Liver (tissue), 9 donors: ENCODE results near the gene SMIM44. TPM values are rescaled to one million over a fixed set of nuclear protein-coding genes. Genes with fewer than 3 reads are reported as not detected.

Experiments
- DNase-seq: peaks from one replicate; pipeline ENCODE4 v3.0.0-alpha.2; 2017; ENCODE audit warnings: low spot score
- H3K27ac ChIP-seq, 2 donors: one replicate each; pipeline ENCODE4 v1.7.0; 2013; ENCODE audit warnings: inconsistent platforms in 2 of 2, low read length in 2 of 2, control low read depth in 1 of 2, low read depth in 1 of 2, mild to moderate bottlenecking in 1 of 2
- H3K27me3 ChIP-seq, 4 donors: one replicate each; pipeline versions ENCODE4 v1.6.1 to v1.7.0; 2013; ENCODE audit warnings: low read length in 3 of 4, inconsistent platforms in 1 of 4, mild to moderate bottlenecking in 1 of 4, moderate library complexity in 1 of 4; ENCODE audit not compliant: control insufficient read depth in 4 of 4, insufficient read depth in 4 of 4
- H3K36me3 ChIP-seq, 4 donors: one replicate each; pipeline versions ENCODE4 v1.6.1 to v1.7.0; 2013; ENCODE audit warnings: low read length in 3 of 4, mild to moderate bottlenecking in 3 of 4, low read depth in 1 of 4, moderate library complexity in 1 of 4; ENCODE audit not compliant: control insufficient read depth in 4 of 4, insufficient read depth in 3 of 4
- H3K4me1 ChIP-seq, 4 donors: one replicate each; pipeline versions ENCODE4 v1.6.1 to v1.7.0; 2013; ENCODE audit warnings: low read length in 3 of 4, mild to moderate bottlenecking in 3 of 4, moderate library complexity in 1 of 4; ENCODE audit not compliant: control insufficient read depth in 4 of 4, insufficient read depth in 4 of 4
- H3K4me3 ChIP-seq, 3 donors: one replicate each; pipeline versions ENCODE4 v1.6.1 to v1.7.0; 2013; ENCODE audit warnings: low read length in 3 of 3, control low read depth in 1 of 3, low read depth in 1 of 3, mild to moderate bottlenecking in 1 of 3
- H3K9ac ChIP-seq, 2 donors: one replicate each; pipeline ENCODE4 v1.7.0; 2013; ENCODE audit warnings: low read length in 2 of 2, mild to moderate bottlenecking in 2 of 2, moderate library complexity in 2 of 2, control low read depth in 1 of 2, low read depth in 1 of 2
- H3K9me3 ChIP-seq, 4 donors: one replicate each; pipeline versions ENCODE4 v1.6.1 to v1.7.0; 2013; ENCODE audit warnings: low read length in 3 of 4; ENCODE audit not compliant: control insufficient read depth in 4 of 4
- EGR1 ChIP-seq, 2 donors: IDR thresholded peaks; 2 replicates each; pipeline ENCODE4 v1.6.1; 2016 to 2018; ENCODE audit warnings: antibody characterized with exemption in 2 of 2, low read depth in 2 of 2
- FOXA1 ChIP-seq: IDR thresholded peaks from 2 replicates; pipeline ENCODE4 v1.6.1; 2016; ENCODE audit warnings: antibody characterized with exemption
- FOXA2 ChIP-seq: IDR thresholded peaks from 2 replicates; pipeline ENCODE4 v1.6.1; 2016; ENCODE audit warnings: antibody characterized with exemption
- GABPA ChIP-seq, 2 donors: IDR thresholded peaks in 1 of 2; conservative IDR thresholded peaks in 1 of 2; 2 replicates each; pipeline ENCODE4 v1.6.1; 2016; ENCODE audit warnings: antibody characterized with exemption in 2 of 2, mild to moderate bottlenecking in 1 of 2, moderate library complexity in 1 of 2
- HNF4A ChIP-seq, 2 donors: conservative IDR thresholded peaks; 2 replicates each; pipeline ENCODE4 v1.6.1; 2016; ENCODE audit warnings: antibody characterized with exemption in 2 of 2, mild to moderate bottlenecking in 2 of 2
- HNF4G ChIP-seq: IDR thresholded peaks from 2 replicates; pipeline ENCODE4 v1.6.1; 2016; ENCODE audit warnings: antibody characterized with exemption
- JUND ChIP-seq, 2 donors: IDR thresholded peaks; 2 replicates each; pipeline ENCODE4 v1.6.1; 2016; ENCODE audit warnings: antibody characterized with exemption in 2 of 2
- NR2F2 ChIP-seq: IDR thresholded peaks from 2 replicates; pipeline ENCODE4 v1.6.1; 2016; ENCODE audit warnings: antibody characterized with exemption
- RAD21 ChIP-seq, 2 donors: IDR thresholded peaks; 2 replicates each; pipeline ENCODE4 v1.6.1; 2016; ENCODE audit warnings: antibody characterized with exemption in 2 of 2, mild to moderate bottlenecking in 2 of 2
- RXRA ChIP-seq, 2 donors: IDR thresholded peaks; 2 replicates each; pipeline ENCODE4 v1.6.1; 2017 to 2018; ENCODE audit warnings: antibody characterized with exemption in 2 of 2, mild to moderate bottlenecking in 1 of 2
- TAF1 ChIP-seq: conservative IDR thresholded peaks from 2 replicates; pipeline ENCODE4 v1.6.1; 2016; ENCODE audit warnings: antibody characterized with exemption, mild to moderate bottlenecking
- YY1 ChIP-seq: IDR thresholded peaks from 2 replicates; pipeline ENCODE4 v1.6.1; 2016; ENCODE audit warnings: antibody characterized with exemption, mild to moderate bottlenecking
- WGBS: extraction: QIAGEN DNeasy Blood & Tissue Kit; methylation state at CpG from one replicate; pipeline ENCODE4 v1.1.7; 2013; 5-methylcytosine and 5-hydroxymethylcytosine counted together
- polyA plus RNA-seq, 2 donors: library from polyadenylated mRNA; stranded (reverse) in 1 of 2; unstranded in 1 of 2; fragments of 200-250 nt in 1 of 2; fragments of >200 nt in 1 of 2; fragmentation: Nextera tagmentation in 1 of 2; extraction: Ambion mirVana in 1 of 2; gene quantifications; one replicate each; pipeline versions ENCODE4 v1.2.1 to v1.2.3, GENCODE V29; 2013 to 2015
- total RNA-seq, 2 donors: library from RNA; depleted of rRNA; stranded (reverse); fragments of >200 nt; gene quantifications; one replicate each; pipeline ENCODE4 v1.2.3, GENCODE V29; 2014
- TF ChIP-seq, protein P1 (sequence below): IDR thresholded peaks from 2 replicates; pipeline ENCODE4 v1.6.1; 2016; ENCODE audit warnings: antibody characterized with exemption
- TF ChIP-seq, protein P2 (sequence below): IDR thresholded peaks from 2 replicates; pipeline ENCODE4 v1.6.1; 2016; ENCODE audit warnings: antibody characterized with exemption
- TF ChIP-seq, protein P3 (sequence below): IDR thresholded peaks from 2 replicates; pipeline ENCODE4 v1.6.1; 2016; ENCODE audit warnings: antibody characterized with exemption, mild to moderate bottlenecking
- TF ChIP-seq, protein P4 (sequence below): fragments of 150-350 bp; IDR thresholded peaks from 2 replicates; pipeline ENCODE4 v1.5.1; 2017; ENCODE audit warnings: improper control_type of control experiment, low read depth, low read length; ENCODE audit not compliant: missing input control
- TF ChIP-seq, protein P5 (sequence below): IDR thresholded peaks from 2 replicates; pipeline ENCODE4 v1.6.1; 2016; ENCODE audit warnings: antibody characterized with exemption
- donor health status: healthy.
- donor health status: healthy.
- donor health status: healthy.
- donor health status: healthy.
- donor health status: healthy.

The SMIM44 gene
- total and polyA plus RNA-seq, 4 donors: not detected

DNA sequence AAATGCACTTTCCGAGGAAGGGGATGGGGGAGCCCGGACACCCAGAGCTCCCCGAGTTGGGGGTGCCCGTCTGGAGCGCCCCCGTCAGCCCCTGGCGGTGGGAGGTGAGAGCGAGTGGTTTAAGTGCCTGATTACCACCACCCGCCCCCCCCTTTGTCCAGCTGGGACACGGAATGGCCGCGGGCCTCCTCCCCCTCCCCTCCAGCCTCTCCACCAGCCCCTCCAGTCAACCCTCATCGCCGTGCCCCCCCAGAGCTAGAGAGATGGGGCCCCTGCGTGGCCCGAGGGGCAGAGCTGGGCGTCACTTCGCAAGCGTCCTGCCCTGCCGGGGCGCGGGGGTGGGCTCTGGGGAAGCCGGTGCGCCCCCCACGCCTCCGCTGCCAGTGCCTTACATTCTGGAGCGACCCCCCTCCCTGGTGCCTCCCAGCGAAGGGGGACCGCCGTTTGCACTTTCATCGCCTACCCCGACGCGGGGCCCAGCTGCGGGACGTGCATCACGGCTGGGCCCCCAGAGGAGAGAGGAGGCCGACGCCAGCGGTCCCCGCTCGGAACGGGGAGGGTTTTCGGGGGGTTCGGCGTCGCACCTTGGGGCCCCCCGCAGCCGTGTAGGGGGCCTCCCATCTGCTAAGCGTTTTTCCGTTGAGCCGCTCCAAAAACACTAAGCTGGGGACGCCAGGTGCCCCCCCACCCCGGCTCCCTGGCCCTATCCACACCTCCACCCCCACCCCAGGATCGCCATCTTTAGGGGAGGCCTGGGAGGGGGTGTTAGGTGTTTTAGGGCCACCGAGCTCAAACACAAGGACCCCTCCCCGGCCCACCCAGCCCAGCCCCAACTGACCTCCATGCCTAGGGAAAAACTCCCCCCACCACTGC, 19.3 kb downstream of the SMIM44 start:
- TF ChIP-seq, protein P1, sequence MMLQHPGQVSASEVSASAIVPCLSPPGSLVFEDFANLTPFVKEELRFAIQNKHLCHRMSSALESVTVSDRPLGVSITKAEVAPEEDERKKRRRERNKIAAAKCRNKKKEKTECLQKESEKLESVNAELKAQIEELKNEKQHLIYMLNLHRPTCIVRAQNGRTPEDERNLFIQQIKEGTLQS: no peak
- no peak for TF ChIP-seq RXRA (IDR thresholded peaks at IDR 0.05)
- no peak for TF ChIP-seq HNF4A (conservative IDR thresholded peaks at IDR 0.05)
- TF ChIP-seq, protein P2, sequence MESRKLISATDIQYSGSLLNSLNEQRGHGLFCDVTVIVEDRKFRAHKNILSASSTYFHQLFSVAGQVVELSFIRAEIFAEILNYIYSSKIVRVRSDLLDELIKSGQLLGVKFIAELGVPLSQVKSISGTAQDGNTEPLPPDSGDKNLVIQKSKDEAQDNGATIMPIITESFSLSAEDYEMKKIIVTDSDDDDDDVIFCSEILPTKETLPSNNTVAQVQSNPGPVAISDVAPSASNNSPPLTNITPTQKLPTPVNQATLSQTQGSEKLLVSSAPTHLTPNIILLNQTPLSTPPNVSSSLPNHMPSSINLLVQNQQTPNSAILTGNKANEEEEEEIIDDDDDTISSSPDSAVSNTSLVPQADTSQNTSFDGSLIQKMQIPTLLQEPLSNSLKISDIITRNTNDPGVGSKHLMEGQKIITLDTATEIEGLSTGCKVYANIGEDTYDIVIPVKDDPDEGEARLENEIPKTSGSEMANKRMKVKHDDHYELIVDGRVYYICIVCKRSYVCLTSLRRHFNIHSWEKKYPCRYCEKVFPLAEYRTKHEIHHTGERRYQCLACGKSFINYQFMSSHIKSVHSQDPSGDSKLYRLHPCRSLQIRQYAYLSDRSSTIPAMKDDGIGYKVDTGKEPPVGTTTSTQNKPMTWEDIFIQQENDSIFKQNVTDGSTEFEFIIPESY: no peak
- no peak for TF ChIP-seq TAF1
- no peak for TF ChIP-seq YY1
- TF ChIP-seq, protein P3, sequence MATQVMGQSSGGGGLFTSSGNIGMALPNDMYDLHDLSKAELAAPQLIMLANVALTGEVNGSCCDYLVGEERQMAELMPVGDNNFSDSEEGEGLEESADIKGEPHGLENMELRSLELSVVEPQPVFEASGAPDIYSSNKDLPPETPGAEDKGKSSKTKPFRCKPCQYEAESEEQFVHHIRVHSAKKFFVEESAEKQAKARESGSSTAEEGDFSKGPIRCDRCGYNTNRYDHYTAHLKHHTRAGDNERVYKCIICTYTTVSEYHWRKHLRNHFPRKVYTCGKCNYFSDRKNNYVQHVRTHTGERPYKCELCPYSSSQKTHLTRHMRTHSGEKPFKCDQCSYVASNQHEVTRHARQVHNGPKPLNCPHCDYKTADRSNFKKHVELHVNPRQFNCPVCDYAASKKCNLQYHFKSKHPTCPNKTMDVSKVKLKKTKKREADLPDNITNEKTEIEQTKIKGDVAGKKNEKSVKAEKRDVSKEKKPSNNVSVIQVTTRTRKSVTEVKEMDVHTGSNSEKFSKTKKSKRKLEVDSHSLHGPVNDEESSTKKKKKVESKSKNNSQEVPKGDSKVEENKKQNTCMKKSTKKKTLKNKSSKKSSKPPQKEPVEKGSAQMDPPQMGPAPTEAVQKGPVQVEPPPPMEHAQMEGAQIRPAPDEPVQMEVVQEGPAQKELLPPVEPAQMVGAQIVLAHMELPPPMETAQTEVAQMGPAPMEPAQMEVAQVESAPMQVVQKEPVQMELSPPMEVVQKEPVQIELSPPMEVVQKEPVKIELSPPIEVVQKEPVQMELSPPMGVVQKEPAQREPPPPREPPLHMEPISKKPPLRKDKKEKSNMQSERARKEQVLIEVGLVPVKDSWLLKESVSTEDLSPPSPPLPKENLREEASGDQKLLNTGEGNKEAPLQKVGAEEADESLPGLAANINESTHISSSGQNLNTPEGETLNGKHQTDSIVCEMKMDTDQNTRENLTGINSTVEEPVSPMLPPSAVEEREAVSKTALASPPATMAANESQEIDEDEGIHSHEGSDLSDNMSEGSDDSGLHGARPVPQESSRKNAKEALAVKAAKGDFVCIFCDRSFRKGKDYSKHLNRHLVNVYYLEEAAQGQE: no peak
- no peak for TF ChIP-seq FOXA2
- no peak for TF ChIP-seq JUND (IDR thresholded peaks at IDR 0.05)
- no peak for TF ChIP-seq RAD21 (IDR thresholded peaks at IDR 0.05)
- TF ChIP-seq, protein P4, sequence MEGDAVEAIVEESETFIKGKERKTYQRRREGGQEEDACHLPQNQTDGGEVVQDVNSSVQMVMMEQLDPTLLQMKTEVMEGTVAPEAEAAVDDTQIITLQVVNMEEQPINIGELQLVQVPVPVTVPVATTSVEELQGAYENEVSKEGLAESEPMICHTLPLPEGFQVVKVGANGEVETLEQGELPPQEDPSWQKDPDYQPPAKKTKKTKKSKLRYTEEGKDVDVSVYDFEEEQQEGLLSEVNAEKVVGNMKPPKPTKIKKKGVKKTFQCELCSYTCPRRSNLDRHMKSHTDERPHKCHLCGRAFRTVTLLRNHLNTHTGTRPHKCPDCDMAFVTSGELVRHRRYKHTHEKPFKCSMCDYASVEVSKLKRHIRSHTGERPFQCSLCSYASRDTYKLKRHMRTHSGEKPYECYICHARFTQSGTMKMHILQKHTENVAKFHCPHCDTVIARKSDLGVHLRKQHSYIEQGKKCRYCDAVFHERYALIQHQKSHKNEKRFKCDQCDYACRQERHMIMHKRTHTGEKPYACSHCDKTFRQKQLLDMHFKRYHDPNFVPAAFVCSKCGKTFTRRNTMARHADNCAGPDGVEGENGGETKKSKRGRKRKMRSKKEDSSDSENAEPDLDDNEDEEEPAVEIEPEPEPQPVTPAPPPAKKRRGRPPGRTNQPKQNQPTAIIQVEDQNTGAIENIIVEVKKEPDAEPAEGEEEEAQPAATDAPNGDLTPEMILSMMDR: no peak
- TF ChIP-seq FOXA1: no peak
- no peak for TF ChIP-seq EGR1 (IDR thresholded peaks at IDR 0.05; ENCODE audit: low read depth in 2 of 2)
- no peak for TF ChIP-seq GABPA (IDR thresholded peaks at IDR 0.05 in 1 of 2, conservative IDR thresholded peaks at IDR 0.05 in 1 of 2)
- TF ChIP-seq HNF4G: no peak
- TF ChIP-seq, protein P5, sequence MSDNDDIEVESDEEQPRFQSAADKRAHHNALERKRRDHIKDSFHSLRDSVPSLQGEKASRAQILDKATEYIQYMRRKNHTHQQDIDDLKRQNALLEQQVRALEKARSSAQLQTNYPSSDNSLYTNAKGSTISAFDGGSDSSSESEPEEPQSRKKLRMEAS: no peak
- no peak for TF ChIP-seq NR2F2
- Histone ChIP-seq H3K27me3 (no peaks in the 10 kb centered on the region), H3K4me1 (peaks cover 14 to 31% (median 18%) of the 10 kb centered on the region in 4 donors), H3K9ac (no peak overlapping the region), H3K36me3 (peaks cover 4 to 14% (median 6%) of the 10 kb centered on the region in 4 donors), H3K9me3 (no peaks in the 10 kb centered on the region), H3K4me3 (no peak overlapping the region), H3K27ac (no peak overlapping the region)
- 87% methylated on average over 57 of the region's 57 CpGs for WGBS
- DNase-seq: no peak
